Uterus (tissue), 2 donors: ENCODE data around the gene MBNL3.

ENCODE experiments used
- CTCF ChIP-seq, 4 experiments: fragments of 200-600 bp in 2 of 4; fragments of 450-650 bp in 2 of 4; sonication (generic) in 2 of 4; IDR thresholded peaks; one replicate each; pipeline ENCODE4 v1.5.1; 2016 to 2019; ENCODE audit warnings: antibody characterized with exemption in 4 of 4, mild to moderate bottlenecking in 2 of 4, moderate library complexity in 1 of 4
- POLR2A ChIP-seq, 2 donors: fragments of 450-650 bp; IDR thresholded peaks; one replicate each; pipeline ENCODE4 v1.6.1; 2016; ENCODE audit warnings: antibody characterized with exemption in 2 of 2, mild to moderate bottlenecking in 1 of 2, moderate library complexity in 1 of 2

- TF ChIP-seq CTCF (IDR thresholded peaks at IDR 0.05) (no peak), POLR2A (IDR thresholded peaks at IDR 0.05) (no peak)
Observed at GRCh38 chrX:132333351-132333750, 155.5 kb downstream of the MBNL3 start.
